ENCODE results near the gene PLEKHS1.
"Not testable (repeated sequence)": the region's sequence is repeated elsewhere in the genome, so short reads cannot be mapped to it uniquely, and the experiment has no call there.

The PLEKHS1 gene

DNA sequence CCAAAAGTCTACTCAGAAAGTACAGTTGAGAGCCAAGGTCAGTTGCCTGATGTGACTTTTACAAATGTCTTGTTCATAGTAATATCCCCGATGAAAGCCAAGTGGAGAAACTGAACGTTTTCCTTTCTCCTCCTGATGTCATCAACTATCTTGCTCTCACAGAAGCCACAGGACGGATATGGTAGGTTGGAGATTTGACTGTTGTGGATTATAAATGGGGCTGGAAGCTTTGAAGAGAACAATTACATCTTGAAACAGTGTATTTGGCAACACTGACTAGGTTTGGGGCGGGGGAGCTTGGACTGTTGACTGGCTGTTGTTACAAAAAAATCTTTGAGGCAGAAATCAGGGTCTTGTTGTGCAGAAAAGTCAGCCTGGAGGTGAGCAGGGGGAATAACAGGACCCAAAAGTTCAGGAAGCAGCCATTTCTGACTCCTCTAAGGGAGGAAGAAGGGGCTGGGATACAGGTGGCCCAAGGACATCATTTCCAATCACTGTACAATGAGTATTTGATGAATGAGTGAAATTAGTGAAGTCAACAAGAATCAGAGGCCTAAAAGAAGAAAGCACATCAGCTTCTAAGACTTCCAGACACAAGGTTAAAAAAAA lies 24.3 kb downstream of the PLEKHS1 start:
- no peak for TF ChIP-seq POLR2AphosphoS5 (IDR thresholded peaks at IDR 0.05; ENCODE audit: low read depth, low read length)
- no peak for TF ChIP-seq TAF1 (IDR thresholded peaks at IDR 0.05; ENCODE audit: borderline replicate concordance, low read depth, low read length)
- TF ChIP-seq POLR2A (IDR thresholded peaks at IDR 0.05; ENCODE audit: low read depth, low read length), result no peak
- FAIRE-seq (no peak), DNase-seq (ENCODE audit: insufficient read length) (no peak)

GRCh38 chr10:113776553-113776952 lies 25.1 kb downstream of the PLEKHS1 start:
- no peak for FAIRE-seq
- TF ChIP-seq POLR2AphosphoS5 (IDR thresholded peaks at IDR 0.05; ENCODE audit: low read depth, low read length), result no peak
- TF ChIP-seq TAF1 (IDR thresholded peaks at IDR 0.05; ENCODE audit: borderline replicate concordance, low read depth, low read length), result no peak
- no peak for TF ChIP-seq POLR2A (IDR thresholded peaks at IDR 0.05; ENCODE audit: low read depth, low read length)
- no peak for DNase-seq (ENCODE audit: insufficient read length)

DNA sequence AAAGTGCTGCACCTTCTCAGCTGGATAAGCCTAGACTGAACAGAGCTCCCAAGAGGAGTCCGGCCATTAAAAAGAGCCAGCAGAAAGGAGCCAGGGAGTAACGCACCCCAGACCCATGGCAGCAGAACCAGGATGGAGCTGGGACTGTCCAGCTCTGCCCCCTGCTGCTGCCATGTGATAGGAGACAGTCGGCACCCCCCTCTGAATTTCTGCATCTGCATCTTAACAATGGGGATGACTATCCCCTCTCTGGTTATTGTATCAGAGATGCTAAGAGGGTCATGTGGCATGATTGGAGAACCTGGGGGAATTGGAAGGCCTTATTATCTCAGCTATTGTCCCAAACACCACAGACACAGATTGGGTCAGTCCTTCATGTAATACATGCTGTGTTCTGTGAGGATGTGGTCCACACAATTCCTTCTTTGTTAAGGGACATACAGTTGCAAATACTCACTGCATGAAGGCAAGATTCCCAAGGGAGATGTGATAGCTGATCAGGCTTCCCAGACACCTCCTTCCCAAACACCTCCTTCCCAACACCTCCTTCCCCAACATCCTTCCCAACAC lies 29.3 kb downstream of the PLEKHS1 start:
- TF ChIP-seq POLR2A (IDR thresholded peaks at IDR 0.05; ENCODE audit: low read depth, low read length) (no peak), TAF1 (IDR thresholded peaks at IDR 0.05; ENCODE audit: borderline replicate concordance, low read depth, low read length) (no peak)
- FAIRE-seq (no peak), DNase-seq (ENCODE audit: insufficient read length) (no peak)

GRCh38 chr10:113782367-113782766 lies 30.9 kb downstream of the PLEKHS1 start:
- no peak for FAIRE-seq
- TF ChIP-seq POLR2A (IDR thresholded peaks at IDR 0.05; ENCODE audit: low read depth, low read length) (no peak), POLR2AphosphoS5 (IDR thresholded peaks at IDR 0.05; ENCODE audit: low read depth, low read length) (no peak)
- DNase-seq (ENCODE audit: insufficient read length), result no peak

- DNase-seq (ENCODE audit: insufficient read length) (no peak), FAIRE-seq (no peak)
- TF ChIP-seq POLR2AphosphoS5 (IDR thresholded peaks at IDR 0.05; ENCODE audit: low read depth, low read length) (no peak), POLR2A (IDR thresholded peaks at IDR 0.05; ENCODE audit: low read depth, low read length) (no peak), TAF1 (IDR thresholded peaks at IDR 0.05; ENCODE audit: borderline replicate concordance, low read depth, low read length) (no peak)
These were observed 31.7 kb downstream of the PLEKHS1 start for GRCh38 chr10:113782986-113783704.

GRCh38 chr10:113788604-113789083 lies 37.2 kb downstream of the PLEKHS1 start:
- TF ChIP-seq POLR2AphosphoS5 (IDR thresholded peaks at IDR 0.05; ENCODE audit: low read depth, low read length) (no peak), POLR2A (IDR thresholded peaks at IDR 0.05; ENCODE audit: low read depth, low read length) (no peak), TAF1 (IDR thresholded peaks at IDR 0.05; ENCODE audit: borderline replicate concordance, low read depth, low read length) (no peak)

DNA sequence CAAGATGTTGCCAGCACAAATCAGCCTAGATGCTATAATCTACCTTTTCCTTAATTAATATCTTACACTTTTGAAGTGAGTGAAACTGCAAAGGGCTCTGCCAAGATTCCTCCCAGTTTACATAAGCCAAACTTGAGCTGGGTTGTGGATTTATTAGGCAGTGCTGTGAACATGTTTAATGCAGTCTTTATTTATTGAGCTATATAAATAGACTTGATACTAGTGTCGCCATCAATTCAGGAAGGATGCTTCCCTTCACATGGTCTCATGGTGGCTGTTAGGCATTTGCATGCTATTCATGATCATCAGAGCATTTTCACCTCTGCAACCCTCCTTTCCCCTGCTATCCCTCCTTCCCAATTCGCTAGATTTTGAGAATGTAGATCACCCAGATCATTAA lies 40.2 kb downstream of the PLEKHS1 start:
- no peak for TF ChIP-seq POLR2A (IDR thresholded peaks at IDR 0.05; ENCODE audit: low read depth, low read length)
- no peak for TF ChIP-seq POLR2AphosphoS5 (IDR thresholded peaks at IDR 0.05; ENCODE audit: low read depth, low read length)
- no peak for TF ChIP-seq TAF1 (IDR thresholded peaks at IDR 0.05; ENCODE audit: borderline replicate concordance, low read depth, low read length)
- FAIRE-seq (no peak), DNase-seq (ENCODE audit: insufficient read length) (no peak)

More at GRCh38 chr10:113788604-113789083, 37.2 kb downstream of the PLEKHS1 start:
- DNase-seq (ENCODE audit: insufficient read length) (no peak), FAIRE-seq (peak; percentile 90)

- TF ChIP-seq POLR2AphosphoS5 (IDR thresholded peaks at IDR 0.05; ENCODE audit: low read depth, low read length) (no peak), TAF1 (IDR thresholded peaks at IDR 0.05; ENCODE audit: borderline replicate concordance, low read depth, low read length) (no peak), POLR2A (IDR thresholded peaks at IDR 0.05; ENCODE audit: low read depth, low read length) (no peak)
- DNase-seq (ENCODE audit: insufficient read length), result no peak
- FAIRE-seq, result no peak
These were observed 50.1 kb downstream of the PLEKHS1 start for GRCh38 chr10:113801569-113801968.

GRCh38 chr10:113802997-113803396 lies 51.5 kb downstream of the PLEKHS1 start:
- TF ChIP-seq POLR2A (IDR thresholded peaks at IDR 0.05; ENCODE audit: low read depth, low read length) (no peak), POLR2AphosphoS5 (IDR thresholded peaks at IDR 0.05; ENCODE audit: low read depth, low read length) (no peak), TAF1 (IDR thresholded peaks at IDR 0.05; ENCODE audit: borderline replicate concordance, low read depth, low read length) (no peak)
- peak; percentile 24 for FAIRE-seq
- DNase-seq (ENCODE audit: insufficient read length), result no peak

- no peak for DNase-seq (ENCODE audit: insufficient read length)
- TF ChIP-seq POLR2AphosphoS5 (IDR thresholded peaks at IDR 0.05; ENCODE audit: low read depth, low read length), result no peak
- TF ChIP-seq TAF1 (IDR thresholded peaks at IDR 0.05; ENCODE audit: borderline replicate concordance, low read depth, low read length), result no peak
- TF ChIP-seq POLR2A (IDR thresholded peaks at IDR 0.05; ENCODE audit: low read depth, low read length), result no peak
- no peak for FAIRE-seq
These were observed 55.0 kb downstream of the PLEKHS1 start for GRCh38 chr10:113806503-113806902.

DNA sequence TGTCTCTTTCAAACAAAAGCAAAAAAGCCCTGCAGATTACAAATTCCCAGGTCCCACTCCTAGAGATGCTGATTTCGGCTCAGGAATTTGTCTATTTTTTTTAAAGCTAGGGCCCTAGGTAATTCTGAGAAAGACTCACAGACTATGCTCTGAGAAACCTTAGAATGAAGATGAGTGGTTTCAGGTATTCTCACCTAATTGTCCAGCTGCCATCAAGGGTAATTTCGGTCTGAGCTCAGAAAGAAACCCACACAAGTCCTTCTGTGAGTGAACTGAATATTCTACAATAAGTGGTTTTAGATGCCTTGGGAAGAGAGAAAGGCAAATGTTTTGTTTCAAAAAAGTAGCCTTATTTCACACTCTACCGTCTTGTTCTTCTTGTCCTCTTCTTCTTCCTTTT lies 56.7 kb downstream of the PLEKHS1 start:
- DNase-seq (ENCODE audit: insufficient read length) (no peak), FAIRE-seq (no peak)
- TF ChIP-seq TAF1 (IDR thresholded peaks at IDR 0.05; ENCODE audit: borderline replicate concordance, low read depth, low read length), result no peak
- TF ChIP-seq POLR2AphosphoS5 (IDR thresholded peaks at IDR 0.05; ENCODE audit: low read depth, low read length), result no peak
- TF ChIP-seq POLR2A (IDR thresholded peaks at IDR 0.05; ENCODE audit: low read depth, low read length), result no peak

GRCh38 chr10:113814700-113815099 lies 63.2 kb downstream of the PLEKHS1 start:
- not testable (repeated sequence) for FAIRE-seq; DNase-seq (ENCODE audit: insufficient read length)

Data from GM12892 (cell line).